Fibroblast of skin of scalp (primary cell): ENCODE measurements around the gene GNAQ.
"Not testable (repeated sequence)": the region's sequence is repeated elsewhere in the genome, so short reads cannot be mapped to it uniquely, and the experiment has no call there.

Experiments
- DNase-seq: peaks from one replicate; pipeline ENCODE4 v3.0.0-alpha.2; 2013

GNAQ gene

DNA sequence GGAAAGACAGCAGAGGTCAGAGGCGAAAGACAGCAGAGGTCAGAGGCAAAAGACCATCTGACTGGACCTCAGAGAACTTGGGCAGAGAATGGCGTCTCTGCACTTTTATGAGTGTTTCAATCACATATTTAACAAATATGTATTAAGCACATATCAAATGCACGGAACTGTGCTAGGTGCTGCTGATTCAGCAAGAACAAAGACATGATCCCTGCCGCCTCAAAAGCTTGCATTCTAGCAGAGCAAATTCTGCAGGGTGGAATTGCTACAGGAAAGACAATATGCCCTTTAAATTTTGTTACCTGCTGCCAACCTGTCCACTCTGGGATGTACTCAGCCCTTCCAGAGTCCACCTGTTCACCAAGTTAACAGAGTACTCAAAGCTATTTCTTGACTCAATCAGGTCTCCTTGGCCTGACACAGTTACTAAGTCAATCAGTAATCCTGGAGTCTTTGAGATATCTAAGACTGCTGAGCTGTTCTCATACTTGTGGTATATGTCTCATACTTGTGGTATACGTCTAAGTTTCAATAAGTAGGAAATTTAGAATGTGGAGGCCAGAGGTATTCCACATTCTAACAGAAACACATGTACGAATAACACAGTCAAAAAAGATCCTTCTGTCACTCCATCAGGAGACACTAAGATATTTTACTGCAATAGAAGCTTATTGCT is 131.8 kb downstream of the GNAQ start:
- DNase-seq: peak; percentile 84

DNA sequence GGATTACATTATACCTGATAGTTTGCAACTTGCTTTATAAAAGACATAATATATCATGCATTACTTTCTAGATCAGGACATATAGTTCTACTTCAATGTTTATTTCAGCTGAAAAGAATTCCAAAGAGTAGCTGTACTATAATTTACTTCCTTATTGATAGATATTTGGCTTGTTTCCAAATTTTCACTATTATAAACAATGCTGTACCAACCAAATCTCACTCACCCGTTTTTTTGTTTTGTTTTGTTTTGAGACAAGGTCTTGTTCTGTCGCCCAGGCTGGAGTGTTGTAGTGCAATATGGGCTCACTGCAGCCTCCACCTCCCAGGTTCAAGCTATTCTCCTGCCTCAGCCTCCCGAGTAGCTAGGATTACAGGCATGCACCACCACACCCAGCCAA is 132.7 kb downstream of the GNAQ start:
- no peak for DNase-seq

DNA sequence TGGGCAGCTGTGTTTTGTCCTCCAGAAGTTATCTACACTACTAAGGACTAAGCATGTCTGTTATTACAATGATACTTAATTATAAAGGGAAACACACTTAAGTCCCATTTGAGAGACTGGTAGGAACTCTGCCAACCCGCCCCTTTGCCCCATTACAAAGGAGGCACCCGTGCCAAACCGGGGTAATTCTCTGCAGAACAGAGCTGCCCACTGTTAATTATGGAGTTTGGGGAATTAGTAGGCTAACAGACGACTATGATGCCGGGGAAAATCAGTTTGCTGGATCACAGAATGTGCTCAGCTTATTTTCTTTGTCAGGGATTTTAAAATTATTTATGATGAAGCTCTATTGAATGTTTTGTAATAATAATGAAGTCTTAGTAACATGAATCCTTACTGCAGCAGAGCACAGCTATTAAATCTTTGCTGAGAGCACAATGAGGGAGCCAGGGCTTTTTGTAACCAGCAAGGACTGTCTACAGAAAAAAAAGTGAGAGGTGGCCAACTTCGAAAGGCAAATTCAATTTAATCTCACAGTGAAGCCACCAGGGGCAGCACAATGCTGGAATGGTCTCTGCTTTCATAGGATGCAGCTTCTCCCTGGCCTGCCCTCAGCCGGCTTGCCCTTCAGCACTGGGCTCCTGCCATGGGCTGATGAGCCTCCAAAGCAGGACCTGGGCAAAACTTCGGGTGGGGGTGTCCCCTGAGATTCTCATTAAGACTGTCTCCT is 134.5 kb downstream of the GNAQ start:
- DNase-seq: no peak

DNA sequence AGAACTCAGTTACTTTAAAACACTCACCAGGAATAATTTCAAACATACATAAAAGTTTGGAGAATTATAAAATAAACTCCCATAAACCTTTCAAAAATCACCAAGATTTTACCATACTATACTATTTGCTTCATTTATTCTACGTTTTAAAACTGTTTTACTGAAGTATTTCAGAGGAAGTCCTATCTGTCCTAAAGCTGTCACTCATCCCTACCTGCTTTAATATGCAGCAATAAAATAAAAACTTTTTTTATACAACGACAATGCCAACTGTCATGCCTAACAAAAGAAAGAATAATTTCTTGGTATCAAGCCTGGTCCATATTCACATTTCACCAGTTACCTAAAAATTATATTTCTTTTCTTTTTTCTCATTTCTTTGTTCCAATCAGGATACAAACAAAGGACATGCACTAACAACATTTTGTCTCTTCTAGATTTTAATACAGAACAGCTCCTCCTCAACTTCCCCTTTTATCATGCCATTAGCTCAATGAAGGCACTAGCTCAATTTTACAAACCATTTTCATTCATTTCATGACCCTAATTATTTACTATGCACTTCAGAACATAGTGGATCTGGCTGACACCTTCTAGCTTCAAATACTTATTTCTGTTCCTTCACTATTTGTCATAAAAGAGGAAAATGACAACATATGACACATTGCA is 135.2 kb downstream of the GNAQ start:
- DNase-seq: no peak

DNA sequence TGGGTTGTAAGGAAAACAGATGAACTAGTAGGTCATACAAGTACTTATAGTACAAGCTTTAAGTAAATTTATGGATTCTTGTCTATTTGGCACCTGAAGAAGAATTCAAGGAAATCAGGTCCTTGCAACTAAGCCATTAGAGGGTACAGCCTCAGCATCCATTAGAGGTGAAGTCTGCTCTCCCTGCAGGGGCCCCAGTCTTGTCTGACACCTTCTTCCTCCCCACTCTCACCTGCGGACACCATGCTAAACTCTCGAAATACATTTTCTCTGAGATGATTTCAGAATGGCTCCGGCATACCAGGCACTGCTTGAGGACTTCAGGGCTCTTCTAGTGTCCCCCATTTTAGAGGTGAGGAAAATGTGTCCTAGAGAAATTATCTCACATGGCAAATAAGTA is 137.9 kb downstream of the GNAQ start:
- DNase-seq: no peak

DNA sequence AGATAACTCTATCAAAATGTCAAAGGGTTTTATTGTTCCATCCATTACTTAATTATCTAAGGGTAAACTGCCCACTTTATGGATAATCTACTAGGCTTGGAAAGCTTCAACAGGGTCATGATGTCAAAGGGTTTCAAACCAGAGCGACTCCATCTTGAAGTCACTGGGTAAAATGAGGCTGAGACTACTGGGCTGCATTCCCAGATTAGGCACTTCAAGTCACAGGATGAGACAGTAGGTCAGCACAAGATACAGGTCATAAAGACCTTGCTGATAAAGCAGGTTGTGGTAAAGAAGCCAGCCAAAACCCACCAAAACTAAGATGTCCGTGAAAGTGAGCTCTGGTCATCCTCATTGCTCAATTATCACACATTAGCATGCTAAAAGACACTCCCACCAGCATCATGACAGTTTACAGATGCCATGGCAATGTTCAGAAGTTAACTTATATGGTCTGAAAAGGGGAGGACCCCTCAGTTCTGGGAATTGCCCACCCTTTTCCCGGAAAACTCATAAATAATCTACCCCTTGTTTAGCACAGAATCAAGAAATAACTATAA is 138.6 kb downstream of the GNAQ start:
- DNase-seq: no peak

DNA sequence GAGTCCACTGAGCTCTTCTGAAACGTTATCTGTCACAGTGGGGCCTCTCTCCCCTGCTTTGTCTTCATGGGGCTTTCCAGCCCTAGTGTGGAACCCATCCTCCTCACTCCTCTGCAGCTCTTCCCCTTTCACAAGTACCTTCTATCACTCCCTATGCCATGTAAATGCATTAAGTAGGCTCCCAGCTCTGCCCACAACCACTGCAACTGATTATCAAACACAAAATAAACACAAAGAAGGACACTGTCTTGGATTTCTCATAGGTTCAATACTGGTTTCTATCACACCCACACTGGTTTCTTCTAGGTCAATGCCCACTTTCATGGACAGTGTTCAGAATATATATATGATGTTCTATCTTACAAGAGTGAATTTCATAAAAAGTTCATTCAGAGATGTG is 139.4 kb downstream of the GNAQ start:
- no peak for DNase-seq

DNA sequence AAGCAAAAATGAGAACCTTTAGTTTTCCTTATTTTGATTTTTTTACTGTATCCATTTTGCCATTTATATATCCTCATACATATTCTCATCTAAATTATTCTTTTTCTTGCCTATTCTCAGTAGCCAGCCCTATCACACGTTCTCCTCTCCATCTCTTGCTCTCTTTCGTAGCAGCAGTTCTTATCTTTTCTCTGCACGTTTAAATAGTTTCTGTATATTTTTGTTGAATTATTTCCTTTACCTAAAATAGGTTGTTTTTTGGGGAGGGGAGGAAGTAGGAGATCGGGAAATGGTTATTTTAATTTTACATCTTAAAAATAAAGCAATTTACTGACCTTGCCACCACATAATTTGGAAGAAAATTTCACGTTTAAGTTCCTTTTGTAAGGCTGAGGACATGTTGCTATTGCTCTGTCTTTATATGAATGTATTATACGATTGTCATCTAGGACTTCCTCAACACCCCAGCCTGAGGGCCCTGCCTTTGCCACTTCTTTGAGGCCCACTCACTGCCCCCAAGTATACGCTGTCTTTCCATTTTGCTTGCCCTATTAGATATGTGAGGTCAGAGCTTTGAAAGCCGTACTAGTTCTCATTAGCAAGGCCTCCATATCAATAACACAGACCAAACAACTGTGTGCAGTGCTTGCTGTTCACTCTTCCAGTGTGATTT is 140.3 kb downstream of the GNAQ start:
- no peak for DNase-seq

DNA sequence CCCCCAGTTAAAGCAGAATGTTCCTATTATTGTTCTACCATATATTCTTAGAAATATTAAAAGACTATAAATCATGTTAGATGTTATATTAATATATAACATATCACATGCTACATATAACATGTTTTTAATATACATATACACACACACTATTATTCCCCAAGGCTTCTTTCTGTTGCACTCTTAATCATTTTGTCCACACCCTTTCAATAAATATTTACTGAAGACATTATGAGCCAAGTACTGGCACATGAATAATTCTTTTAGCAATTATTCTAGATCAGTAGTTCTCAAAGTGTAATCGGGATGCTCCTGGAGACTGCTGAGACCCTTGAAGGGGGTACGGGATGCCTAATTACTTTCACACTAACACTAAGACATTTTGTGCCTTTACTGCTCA is 143.9 kb downstream of the GNAQ start:
- DNase-seq: no peak

DNA sequence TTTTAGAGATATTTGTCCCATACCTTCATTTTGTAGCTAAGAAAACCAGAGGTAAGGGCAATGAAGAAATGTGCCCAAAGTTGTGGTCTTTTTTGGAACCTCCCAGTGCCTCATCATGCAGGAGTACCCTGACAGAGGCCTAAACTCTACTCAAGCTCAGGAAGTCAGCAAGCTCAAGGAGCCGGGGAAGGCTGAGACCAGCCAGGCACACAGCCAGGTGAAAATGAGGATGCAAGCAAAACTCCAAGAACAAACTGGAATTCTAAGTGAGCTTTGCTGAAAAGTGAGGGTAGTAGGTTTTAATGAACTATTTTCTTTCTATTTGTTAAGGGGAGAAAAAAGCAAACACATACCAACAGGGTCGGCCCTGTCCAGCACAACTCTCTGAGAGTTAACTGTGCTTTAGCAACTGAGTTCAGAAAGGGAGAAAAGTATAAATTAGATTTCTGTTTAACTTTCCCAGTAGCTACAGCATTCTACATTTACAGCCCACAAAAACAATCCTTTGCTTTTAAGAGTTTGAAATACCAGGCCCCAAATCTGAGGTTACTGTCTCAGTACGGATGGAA is 146.4 kb downstream of the GNAQ start:
- no peak for DNase-seq

DNA sequence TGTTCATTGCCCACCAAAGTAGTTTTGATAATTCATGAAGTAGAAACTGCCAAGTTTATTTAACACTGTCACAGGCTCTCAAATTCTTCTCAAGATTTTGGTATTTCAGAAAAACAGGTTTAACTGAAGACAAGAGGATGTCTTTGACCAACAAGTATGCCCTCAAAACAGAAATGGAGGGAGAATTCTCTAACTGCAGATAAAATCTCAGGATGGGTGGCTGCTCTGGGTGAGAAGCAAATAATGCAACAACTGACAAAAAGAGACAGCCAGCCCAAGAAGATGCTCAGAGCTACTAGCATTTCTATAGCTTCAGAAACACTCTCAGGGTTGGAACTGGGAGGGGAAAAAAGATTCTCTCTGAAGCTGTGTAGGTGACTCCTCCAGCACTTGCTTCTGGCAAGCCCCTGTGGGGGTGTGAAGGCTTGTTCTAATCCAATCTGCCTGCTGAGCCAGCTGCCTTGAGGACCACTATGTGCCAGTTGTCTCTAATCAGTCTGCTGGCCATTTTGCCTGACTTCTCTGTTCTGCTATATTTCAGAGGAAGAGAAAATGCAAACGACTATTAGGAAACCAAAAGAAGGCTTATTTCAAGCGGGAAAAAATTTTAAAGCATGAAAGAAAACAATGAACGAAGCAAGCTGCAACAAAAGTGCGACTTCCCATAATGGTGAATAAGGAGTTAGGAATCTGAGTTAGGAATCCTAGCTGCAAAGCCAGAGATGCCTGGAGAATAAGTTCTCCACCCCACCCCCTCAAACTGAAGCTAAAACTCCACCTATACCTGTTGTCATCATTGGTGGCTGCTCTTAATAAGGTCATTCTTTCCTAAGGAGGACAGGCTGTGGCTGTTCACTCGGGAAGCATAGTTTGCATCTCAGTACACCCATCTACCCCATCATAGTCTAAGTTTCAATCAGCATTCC is 147.5 kb downstream of the GNAQ start:
- DNase-seq: peak; percentile 71

DNA sequence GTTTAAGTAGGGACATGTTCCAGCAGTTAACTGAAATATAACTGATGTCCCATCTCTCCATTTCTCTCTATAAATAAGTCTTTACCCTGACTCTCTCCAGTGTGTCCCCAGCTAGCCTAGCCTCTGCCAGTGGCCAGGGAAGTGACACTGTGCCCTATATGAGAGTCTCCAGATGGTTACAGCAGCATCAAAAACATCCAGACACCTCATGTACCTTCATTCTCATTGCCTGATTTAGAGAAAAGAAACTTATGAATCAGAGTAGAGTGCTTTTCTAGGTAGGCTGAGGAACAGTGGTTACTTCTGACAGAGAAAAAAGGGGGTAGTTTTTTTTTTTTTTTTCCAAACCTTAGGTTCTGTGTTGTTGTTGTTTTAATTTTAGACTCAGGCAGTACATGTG is 148.5 kb downstream of the GNAQ start:
- DNase-seq: no peak

DNA sequence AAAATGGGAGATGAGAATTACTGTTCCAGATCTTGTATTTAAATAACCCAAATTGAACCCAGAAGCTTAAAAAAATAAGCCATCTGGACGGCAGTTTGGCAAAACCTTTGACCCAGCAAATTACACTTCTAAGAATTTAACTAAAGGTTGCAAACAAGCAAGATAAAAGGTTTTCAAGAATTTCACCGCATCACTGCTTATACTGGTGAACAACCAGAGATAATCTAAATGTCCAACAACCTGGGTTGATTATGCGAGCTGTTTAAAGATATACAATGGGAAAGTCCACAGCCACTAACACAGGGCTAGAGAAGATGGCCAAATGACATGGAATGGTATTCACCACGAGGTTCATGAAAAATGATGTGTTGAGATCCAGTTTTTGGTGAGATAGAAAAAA is 149.3 kb downstream of the GNAQ start:
- no peak for DNase-seq

DNA sequence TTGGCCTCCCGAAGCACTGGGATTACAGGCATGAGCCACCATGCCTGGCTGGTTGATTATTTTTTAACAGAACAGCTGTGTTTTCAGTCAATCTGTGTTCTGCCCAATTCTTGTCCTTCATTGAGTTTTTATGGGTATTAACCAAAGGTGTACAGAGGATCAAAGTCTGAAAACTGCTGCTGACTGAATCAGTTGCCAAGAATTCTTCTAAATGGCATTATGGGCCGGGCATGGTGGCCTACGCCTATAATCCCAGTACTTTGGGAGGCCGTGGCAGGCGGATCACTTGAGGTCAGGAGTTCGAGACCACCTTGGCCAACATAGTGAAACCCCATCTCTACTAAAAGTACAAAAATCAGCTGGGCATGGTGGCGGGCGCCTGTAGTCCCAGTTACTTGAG is 150.0 kb downstream of the GNAQ start:
- DNase-seq: not testable (repeated sequence)

DNA sequence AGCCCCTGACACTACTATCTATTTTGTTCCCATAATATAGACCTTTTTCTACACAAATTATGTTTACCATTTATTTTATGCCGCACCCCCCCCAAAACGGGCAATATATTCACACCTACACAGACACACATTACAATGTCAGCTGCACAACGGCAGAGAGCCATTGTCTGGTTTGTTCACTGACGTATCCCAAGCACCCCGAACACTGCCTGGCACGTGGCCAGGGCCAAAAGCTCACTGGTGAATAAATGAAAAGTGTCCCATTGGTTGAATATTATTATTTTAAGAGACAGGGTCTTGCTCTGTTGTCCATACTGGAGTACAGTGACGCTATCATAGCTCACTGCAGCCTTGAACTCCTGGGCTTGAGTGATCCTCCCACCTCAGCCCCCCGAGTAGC is 150.5 kb downstream of the GNAQ start:
- no peak for DNase-seq

DNA sequence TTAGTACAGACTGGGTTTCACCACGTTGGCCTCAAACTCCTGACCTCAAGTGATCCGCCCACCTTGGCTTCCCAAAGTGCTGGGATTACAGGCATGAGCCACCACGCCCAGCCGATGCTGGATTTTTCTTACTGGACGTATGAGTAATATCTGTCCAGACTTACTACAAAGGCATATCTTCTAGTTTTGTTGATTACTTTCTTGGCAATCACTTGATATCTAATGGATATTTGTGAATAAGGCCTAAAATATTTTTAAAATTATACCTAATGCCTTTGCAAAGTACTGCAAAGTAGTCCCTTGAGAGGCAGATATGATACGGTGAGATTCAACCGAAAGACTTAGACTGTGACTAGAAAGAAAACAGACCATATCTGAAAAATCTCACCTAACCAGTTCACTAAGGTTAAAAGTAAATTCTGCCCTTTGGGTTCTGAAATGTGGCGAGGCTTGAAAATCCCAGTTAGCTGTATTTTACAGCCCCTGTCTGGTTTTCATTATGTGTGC is 152.1 kb downstream of the GNAQ start:
- DNase-seq: peak; percentile 33

DNA sequence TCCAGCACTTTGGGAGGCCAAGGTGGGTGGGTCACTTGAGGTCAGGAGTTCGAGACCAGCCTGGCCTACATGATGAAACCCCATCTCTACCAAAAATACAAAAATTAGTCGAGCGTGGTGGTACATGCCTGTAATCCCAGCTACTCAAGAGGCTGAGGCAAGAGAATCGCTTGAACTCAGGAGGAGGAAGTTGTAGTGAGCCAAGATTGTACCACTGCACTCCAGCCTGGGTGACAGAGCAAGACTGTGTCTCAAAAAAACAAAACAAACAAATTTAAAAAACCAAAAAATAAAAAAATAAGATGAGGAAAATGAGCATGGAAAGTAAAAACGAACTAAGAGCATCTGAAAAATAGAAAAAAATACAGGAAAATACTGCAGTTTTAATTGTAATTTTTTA is 152.8 kb downstream of the GNAQ start:
- DNase-seq: not testable (repeated sequence)

DNA sequence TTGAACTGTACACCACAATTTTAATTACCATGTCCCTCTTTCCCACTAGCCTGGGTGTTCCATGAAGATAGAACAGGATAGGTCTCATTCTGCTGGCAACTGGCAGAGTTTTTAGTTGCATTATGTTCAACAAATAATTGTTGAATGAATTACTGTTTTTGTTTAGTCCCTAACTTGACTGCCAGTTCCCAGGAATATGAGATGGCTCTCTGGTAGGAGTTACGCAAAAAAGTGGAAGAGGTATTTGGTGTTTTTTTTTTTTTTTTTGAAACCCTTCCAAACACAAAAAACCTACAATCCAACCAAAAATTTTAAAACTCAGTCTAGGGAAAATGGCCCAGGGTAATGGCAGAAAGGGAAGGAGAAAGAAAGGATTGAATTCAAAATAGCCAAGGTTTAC is 153.6 kb downstream of the GNAQ start:
- DNase-seq: no peak

DNA sequence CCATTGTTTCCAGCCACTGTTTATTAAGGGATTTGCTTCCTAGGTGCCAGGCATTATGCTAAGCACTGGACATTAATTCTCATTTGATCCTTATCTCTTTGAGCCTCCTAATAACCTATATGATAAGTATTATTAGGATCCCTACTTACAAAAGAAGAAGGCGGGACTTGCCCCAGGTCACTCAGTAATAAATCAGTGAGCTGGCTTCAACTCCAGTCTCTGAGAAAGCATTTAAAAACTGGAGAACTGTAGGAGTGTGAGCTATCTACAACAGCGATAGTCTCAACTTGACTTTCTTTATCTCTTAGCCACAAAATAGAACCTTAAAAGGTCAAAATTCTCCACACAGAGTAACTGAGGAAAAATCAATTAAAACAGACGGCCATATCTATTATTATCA is 155.0 kb downstream of the GNAQ start:
- no peak for DNase-seq

DNA sequence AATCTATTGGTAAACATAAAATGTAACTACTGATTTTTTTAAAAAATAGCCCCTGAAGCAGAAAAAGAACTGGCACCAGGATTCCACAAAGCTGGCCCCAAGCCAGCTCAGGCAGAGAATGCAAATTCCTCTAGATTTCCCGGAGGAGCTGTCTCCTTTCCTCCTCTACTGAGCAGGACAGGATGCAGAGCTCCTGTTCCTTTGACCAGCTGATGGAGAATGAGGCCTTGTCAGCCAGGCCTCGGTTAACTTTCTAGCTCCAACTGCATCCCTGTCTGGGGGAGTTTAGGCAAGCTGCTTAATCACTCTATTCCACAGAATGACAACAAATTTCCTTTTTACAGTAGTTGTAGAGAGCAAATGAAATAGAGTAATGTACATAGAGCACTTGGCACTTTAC is 155.5 kb downstream of the GNAQ start:
- peak; percentile 63 for DNase-seq

DNA sequence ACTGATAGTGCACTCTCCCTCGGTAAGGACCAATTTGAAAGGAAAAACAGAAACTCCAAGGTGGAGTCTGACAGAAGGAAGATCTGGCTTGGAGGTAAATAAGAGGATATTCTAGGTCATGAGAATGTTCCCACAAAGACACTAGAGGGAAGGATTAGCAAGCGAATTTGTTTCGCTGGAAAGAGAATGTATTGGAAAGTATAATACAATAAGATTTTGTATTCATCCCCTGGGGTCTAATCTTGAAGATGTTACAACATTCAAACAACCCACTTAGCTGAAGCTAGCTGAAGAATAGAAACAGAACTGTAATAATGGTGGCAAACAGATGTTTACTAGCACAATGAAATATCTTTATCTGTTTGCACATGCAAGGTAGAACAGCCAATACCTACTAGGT is 158.7 kb downstream of the GNAQ start:
- no peak for DNase-seq
